Measurements from ENCODE around the gene TUBB2B.

DNA sequence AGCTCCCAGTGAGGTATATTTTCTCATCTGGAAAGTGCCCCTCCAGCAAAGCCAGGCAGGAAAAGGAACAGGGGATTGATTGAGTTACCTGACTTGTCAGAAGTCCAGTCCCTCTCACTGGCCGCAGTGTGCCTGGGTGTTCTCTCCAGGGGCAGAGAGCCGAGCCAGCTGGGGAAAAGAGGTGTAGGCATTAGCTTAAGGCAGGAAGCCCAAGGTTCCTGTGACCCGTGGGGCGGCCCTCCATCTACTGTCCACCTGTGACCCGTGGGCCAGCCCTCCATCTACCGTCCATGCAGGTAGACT lies 34.0 kb upstream of the TUBB2B start:
- no peak for TF ChIP-seq L3MBTL2 (conservative IDR thresholded peaks at IDR 0.05)
- TF ChIP-seq TARDBP (IDR thresholded peaks at IDR 0.05) = no peak
- no peak for TF ChIP-seq FOXM1 (IDR thresholded peaks at IDR 0.05; ENCODE audit: borderline replicate concordance)
- no peak for TF ChIP-seq BHLHE40 (IDR thresholded peaks at IDR 0.05; ENCODE audit: borderline replicate concordance)
- TF ChIP-seq SP1 (IDR thresholded peaks at IDR 0.05) = no peak
- no peak for TF ChIP-seq ARNT (IDR thresholded peaks at IDR 0.05)
- no peak for TF ChIP-seq HDGF (IDR thresholded peaks at IDR 0.05; ENCODE audit: borderline replicate concordance)
- no peak for TF ChIP-seq FOXK2 (IDR thresholded peaks at IDR 0.05)
- TF ChIP-seq ELF4 (IDR thresholded peaks at IDR 0.05) = no peak
